CD4-positive, CD25-positive, alpha-beta regulatory T cell (primary cell): ENCODE measurements around the gene FAM32A. TPM values are rescaled to one million over a fixed set of nuclear protein-coding genes. Genes with fewer than 3 reads are reported as not detected.

ENCODE experiments used
- ATAC-seq, 2 donors: fragments of 150-1000 bp; cut with Tn5 transposase; one replicate each; pipeline ENCODE4 v1.10.0; 2021; ENCODE audit warnings: low read depth in 2 of 2, moderate number of reproducible peaks in 2 of 2, moderate library complexity in 1 of 2
- DNase-seq, 3 donors: peaks; one replicate each; pipeline versions ENCODE4 v3.0.0 to v3.0.0-alpha.2; 2012 to 2022; ENCODE audit warnings: mixed read lengths in 1 of 3
- H3K27ac ChIP-seq: one replicate; pipeline ENCODE4 v1.7.0; 2013; ENCODE audit warnings: mild to moderate bottlenecking, low read length; ENCODE audit not compliant: insufficient read depth, poor library complexity, severe bottlenecking
- H3K27me3 ChIP-seq: one replicate; pipeline ENCODE4 v1.7.0; 2013; ENCODE audit warnings: low read length; ENCODE audit not compliant: control insufficient read depth, insufficient read depth
- H3K36me3 ChIP-seq: one replicate; pipeline ENCODE4 v1.7.0; 2013; ENCODE audit warnings: mild to moderate bottlenecking, low read length, moderate library complexity; ENCODE audit not compliant: control insufficient read depth, insufficient read depth
- H3K4me1 ChIP-seq: 2 replicates; pipeline ENCODE4 v1.7.0; 2013; ENCODE audit warnings: mild to moderate bottlenecking, low read length; ENCODE audit not compliant: insufficient read depth, control insufficient read depth, poor library complexity, severe bottlenecking
- H3K4me3 ChIP-seq: one replicate; pipeline ENCODE4 v1.7.0; 2013; ENCODE audit warnings: low read depth, mild to moderate bottlenecking, low read length, moderate library complexity
- H3K9me3 ChIP-seq, 2 experiments: 1 replicate in 1 of 2; 2 replicates in 1 of 2; pipeline ENCODE4 v1.7.0; 2013; ENCODE audit warnings: low read length in 2 of 2, mild to moderate bottlenecking in 1 of 2, moderate library complexity in 1 of 2; ENCODE audit not compliant: control insufficient read depth in 2 of 2
- H3K27ac Mint-ChIP-seq, 3 donors: one replicate each; pipeline ENCODE4 v1.8.0; 2020 to 2022; ENCODE audit warnings: mild to moderate bottlenecking in 3 of 3, mixed read lengths in 3 of 3, moderate library complexity in 2 of 3
- H3K27me3 Mint-ChIP-seq: one replicate; pipeline ENCODE4 v1.8.0; 2022; ENCODE audit warnings: mild to moderate bottlenecking, mixed read lengths
- H3K36me3 Mint-ChIP-seq: one replicate; pipeline ENCODE4 v1.8.0; 2020; ENCODE audit warnings: mixed read lengths
- H3K4me1 Mint-ChIP-seq, 4 donors: one replicate each; pipeline ENCODE4 v1.8.0; 2020 to 2022; ENCODE audit warnings: mixed read lengths in 4 of 4, mild to moderate bottlenecking in 1 of 4
- H3K4me3 Mint-ChIP-seq, 4 donors: one replicate each; pipeline ENCODE4 v1.8.0; 2020 to 2022; ENCODE audit warnings: mild to moderate bottlenecking in 4 of 4, mixed read lengths in 4 of 4, moderate library complexity in 3 of 4
- H3K9me3 Mint-ChIP-seq, 7 donors: one replicate each; pipeline ENCODE4 v1.8.0; 2020 to 2022; ENCODE audit warnings: mixed read lengths in 7 of 7, mild to moderate bottlenecking in 3 of 7, moderate library complexity in 2 of 7
- polyA plus RNA-seq, 4 donors: library from polyadenylated mRNA; unstranded; fragments of 300-500 nt; fragmentation: Illumina TruSeq; gene quantifications; one replicate each; pipeline ENCODE4 v1.2.3, GENCODE V29; 2021
- total RNA-seq: library from RNA; stranded (reverse); gene quantifications from one replicate; pipeline ENCODE4 v1.2.3, GENCODE V29; 2022

Gene FAM32A
- total and polyA plus RNA-seq, 5 donors from 2014 or later, result 49.4 to 168 (median 154) TPM

GRCh38 chr19:16208847-16209665 is 23.8 kb downstream of the FAM32A start:
- Mint-ChIP-seq H3K27me3 (no peaks in the 10 kb centered on the region), H3K27ac (peak overlapping the region in 2 of 3 donors; percentile 26 to 94), H3K4me1 (peaks cover 15 to 57% (median 31%) of the 10 kb centered on the region in 4 donors), H3K36me3 (peaks cover 51% of the 10 kb centered on the region), H3K9me3 (peaks cover 0 to 2% (median 0%) of the 10 kb centered on the region in 7 donors), H3K4me3 (no peak overlapping the region)
- DNase-seq (no peak), ATAC-seq (no peak)
- Histone ChIP-seq H3K4me3 (no peak overlapping the region), H3K36me3 (peaks cover 39% of the 10 kb centered on the region), H3K27ac (no peak overlapping the region), H3K27me3 (no peaks in the 10 kb centered on the region), H3K9me3 (no peaks in the 10 kb centered on the region), H3K4me1 (peaks cover 4% of the 10 kb centered on the region)

- Mint-ChIP-seq H3K9me3 (peaks cover 0 to 2% (median 0%) of the 10 kb centered on the region in 7 donors), H3K27me3 (no peaks in the 10 kb centered on the region), H3K4me1 (peaks cover 15 to 64% (median 34%) of the 10 kb centered on the region in 4 donors), H3K36me3 (peaks cover 51% of the 10 kb centered on the region), H3K4me3 (no peak overlapping the region), H3K27ac (no peak overlapping the region)
- DNase-seq (no peak), ATAC-seq (no peak)
- no peaks in the 10 kb centered on the region for H3K9me3 ChIP-seq
- H3K4me3 ChIP-seq, result no peak overlapping the region
- H3K27ac ChIP-seq, result no peak overlapping the region
- H3K4me1 ChIP-seq, result peaks cover 5% of the 10 kb centered on the region
- H3K27me3 ChIP-seq, result no peaks in the 10 kb centered on the region
- H3K36me3 ChIP-seq, result peaks cover 33% of the 10 kb centered on the region
Measured at GRCh38 chr19:16210168-16210567, 25.0 kb downstream of the FAM32A start.

- H3K4me1 ChIP-seq, result peaks cover 29% of the 10 kb centered on the region
- Mint-ChIP-seq H3K27ac (peak overlapping the region; percentile 80 to 89 (median 82)), H3K27me3 (no peaks in the 10 kb centered on the region), H3K9me3 (peaks cover 0 to 2% (median 0%) of the 10 kb centered on the region in 7 donors), H3K36me3 (peaks cover 58% of the 10 kb centered on the region), H3K4me3 (peak overlapping the region in 3 of 4 donors; percentile 46 to 73 (median 62)), H3K4me1 (peaks cover 22 to 81% (median 49%) of the 10 kb centered on the region in 4 donors)
- H3K4me3 ChIP-seq, result no peak overlapping the region
- DNase-seq (no peak), ATAC-seq (no peak)
- no peaks in the 10 kb centered on the region for H3K27me3 ChIP-seq
- H3K36me3 ChIP-seq, result peaks cover 37% of the 10 kb centered on the region
- H3K27ac ChIP-seq, result no peak overlapping the region
- H3K9me3 ChIP-seq, result no peaks in the 10 kb centered on the region
Measured at GRCh38 chr19:16213076-16213475, 27.9 kb downstream of the FAM32A start.

- ATAC-seq (peak; percentile 85 to 88), DNase-seq (peak in 2 of 3 donors; percentile 37 to 80)
- H3K4me3 Mint-ChIP-seq, result peak overlapping the region; percentile 66 to 90 (median 81)
- peaks cover 0 to 26% (median 4%) of the 10 kb centered on the region in 7 donors for H3K9me3 Mint-ChIP-seq
- peak overlapping the region; percentile 83 to 96 (median 94) for H3K27ac Mint-ChIP-seq
- peaks cover 42% of the 10 kb centered on the region for H3K36me3 ChIP-seq
- H3K27me3 ChIP-seq, result no peaks in the 10 kb centered on the region
- H3K27ac ChIP-seq, result peak overlapping the region; percentile 52
- H3K4me3 ChIP-seq, result peak overlapping the region; percentile 13
- no peaks in the 10 kb centered on the region for H3K27me3 Mint-ChIP-seq
- peaks cover 57% of the 10 kb centered on the region for H3K36me3 Mint-ChIP-seq
- peaks cover 19 to 26% of the 10 kb centered on the region in 2 experiments for H3K9me3 ChIP-seq
- H3K4me1 Mint-ChIP-seq, result peaks cover 26 to 66% (median 42%) of the 10 kb centered on the region in 4 donors
- peaks cover 30% of the 10 kb centered on the region for H3K4me1 ChIP-seq
Measured at GRCh38 chr19:16216744-16217670, 31.8 kb downstream of the FAM32A start.

- peaks cover 0 to 31% (median 4%) of the 10 kb centered on the region in 7 donors for H3K9me3 Mint-ChIP-seq
- ATAC-seq (no peak), DNase-seq (no peak)
- peaks cover 26% of the 10 kb centered on the region for H3K4me1 ChIP-seq
- H3K27ac Mint-ChIP-seq, result peak overlapping the region; percentile 87 to 94 (median 89)
- peaks cover 50% of the 10 kb centered on the region for H3K36me3 ChIP-seq
- H3K4me3 Mint-ChIP-seq, result peak overlapping the region in 2 of 4 donors; percentile 45 to 48
- peaks cover 17 to 57% (median 34%) of the 10 kb centered on the region in 4 donors for H3K4me1 Mint-ChIP-seq
- peak overlapping the region; percentile 52 for H3K27ac ChIP-seq
- H3K9me3 ChIP-seq, result peaks cover 22 to 26% of the 10 kb centered on the region in 2 experiments
- H3K4me3 ChIP-seq, result no peak overlapping the region
- H3K27me3 Mint-ChIP-seq, result no peaks in the 10 kb centered on the region
- no peaks in the 10 kb centered on the region for H3K27me3 ChIP-seq
- peaks cover 50% of the 10 kb centered on the region for H3K36me3 Mint-ChIP-seq
Measured at GRCh38 chr19:16217716-16218451, 32.7 kb downstream of the FAM32A start.

GRCh38 chr19:16218851-16219250 is 33.6 kb downstream of the FAM32A start:
- peak overlapping the region in 3 of 4 donors; percentile 13 to 69 (median 45) for H3K4me3 Mint-ChIP-seq
- peak overlapping the region; percentile 87 to 94 (median 89) for H3K27ac Mint-ChIP-seq
- Histone ChIP-seq H3K27ac (no peak overlapping the region), H3K4me1 (peaks cover 26% of the 10 kb centered on the region), H3K27me3 (no peaks in the 10 kb centered on the region), H3K36me3 (peaks cover 57% of the 10 kb centered on the region), H3K9me3 (peaks cover 22 to 26% of the 10 kb centered on the region in 2 experiments), H3K4me3 (no peak overlapping the region)
- peaks cover 50% of the 10 kb centered on the region for H3K36me3 Mint-ChIP-seq
- H3K9me3 Mint-ChIP-seq, result peaks cover 0 to 31% (median 4%) of the 10 kb centered on the region in 7 donors
- peaks cover 13 to 51% (median 27%) of the 10 kb centered on the region in 4 donors for H3K4me1 Mint-ChIP-seq
- no peaks in the 10 kb centered on the region for H3K27me3 Mint-ChIP-seq
- no peak for ATAC-seq
- DNase-seq, result no peak

GRCh38 chr19:16222806-16223205 is 37.6 kb downstream of the FAM32A start:
- peaks cover under 1 to 21% (median 7%) of the 10 kb centered on the region in 4 donors for H3K4me1 Mint-ChIP-seq
- H3K9me3 Mint-ChIP-seq, result peaks cover 0 to 31% (median 4%) of the 10 kb centered on the region in 7 donors
- Histone ChIP-seq H3K4me1 (peaks cover 4% of the 10 kb centered on the region), H3K27me3 (no peaks in the 10 kb centered on the region), H3K36me3 (peaks cover 89% of the 10 kb centered on the region), H3K27ac (no peak overlapping the region), H3K9me3 (peaks cover 22 to 26% of the 10 kb centered on the region in 2 experiments), H3K4me3 (no peak overlapping the region)
- no peak for ATAC-seq
- H3K4me3 Mint-ChIP-seq, result no peak overlapping the region
- DNase-seq, result no peak
- peak overlapping the region in 1 of 3 donors; percentile 43 for H3K27ac Mint-ChIP-seq
- no peaks in the 10 kb centered on the region for H3K27me3 Mint-ChIP-seq
- H3K36me3 Mint-ChIP-seq, result peaks cover 37% of the 10 kb centered on the region
